Activated CD4-positive, alpha-beta T cell treated with anti-CD3 and anti-CD28 coated beads, Interleukin-2, amount 50 U/mL, for 1 hour (primary cell): ENCODE measurements around the gene IFT74.

Experiments
- DNase-seq: peaks from one replicate; pipeline ENCODE4 v3.0.0-alpha.2; 2020

Gene IFT74

GRCh38 chr9:26955921-26956859, at the start of gene IFT74:
IFT74 (plus strand) TSS chr9:26956412; CDS start chr9:26961968, 5,556 bp downstream.
- DNase-seq, result peak; percentile 92

GRCh38 chr9:26913138-26913668, 43.0 kb upstream of the IFT74 start:
- no peak for DNase-seq

- no peak for DNase-seq
Observed at GRCh38 chr9:26919698-26920097, 36.5 kb upstream of the IFT74 start.

- no peak for DNase-seq
Observed at GRCh38 chr9:26925609-26926008, 30.6 kb upstream of the IFT74 start.

- no peak for DNase-seq
Observed at GRCh38 chr9:26928902-26929495, 27.2 kb upstream of the IFT74 start.

- DNase-seq, result no peak
Observed at GRCh38 chr9:26935847-26936246, 20.4 kb upstream of the IFT74 start.

- no peak for DNase-seq
Observed at GRCh38 chr9:26937816-26938371, 18.3 kb upstream of the IFT74 start.

GRCh38 chr9:26939955-26940711, 16.1 kb upstream of the IFT74 start:
- DNase-seq, result no peak

GRCh38 chr9:26940779-26941178, 15.4 kb upstream of the IFT74 start:
- no peak for DNase-seq

- no peak for DNase-seq
Observed at GRCh38 chr9:26945591-26945990, 10.6 kb upstream of the IFT74 start.

GRCh38 chr9:26946753-26947727, 9.2 kb upstream of the IFT74 start, which contains the start of gene PLAA:
PLAA (minus strand) TSS chr9:26947242; CDS start chr9:26947045, 197 bp downstream.
- peak; percentile 80 for DNase-seq

GRCh38 chr9:26947736-26948135, 8.5 kb upstream of the IFT74 start:
- DNase-seq, result no peak

- DNase-seq, result no peak
Observed at GRCh38 chr9:26949637-26950069, 6.6 kb upstream of the IFT74 start.

GRCh38 chr9:26950521-26950920, 5.7 kb upstream of the IFT74 start:
- DNase-seq, result no peak

GRCh38 chr9:26951794-26952193, 4.4 kb upstream of the IFT74 start:
- DNase-seq, result no peak

GRCh38 chr9:26954050-26954508, 2.1 kb upstream of the IFT74 start:
- DNase-seq, result no peak

- DNase-seq, result no peak
Observed at GRCh38 chr9:26955222-26955903, 849 bp upstream of the IFT74 start.

GRCh38 chr9:26956860-26957233, 635 bp downstream of the IFT74 start:
- DNase-seq, result no peak

- DNase-seq, result no peak
Observed at GRCh38 chr9:26971721-26972120, 15.5 kb downstream of the IFT74 start.

GRCh38 chr9:26973989-26974388, 17.8 kb downstream of the IFT74 start:
- no peak for DNase-seq

GRCh38 chr9:26974927-26975326, 18.7 kb downstream of the IFT74 start:
- no peak for DNase-seq
